ENCODE measurements around the gene RAB40C.

- TF ChIP-seq CTCF (IDR thresholded peaks at IDR 0.05), result no peak
- TF ChIP-seq POLR2A (IDR thresholded peaks at IDR 0.05), result no peak
Measured at GRCh38 chr16:629185-629832, 39.4 kb downstream of the RAB40C start.
